OCI-LY1 (cell line): Measurements from ENCODE around the gene PFKL.

Experiments
- CTCF ChIP-seq: fragments of 200-600 bp; sonication (generic), shearing (Covaris generic); IDR thresholded peaks from 2 replicates; pipeline ENCODE4 v1.5.1; 2017; ENCODE audit warnings: mild to moderate bottlenecking, antibody characterized with exemption, low read length, moderate library complexity, mixed read lengths
- EZH2 ChIP-seq: fragments of 200-600 bp; sonication (generic), shearing (Covaris generic); IDR thresholded peaks from 2 replicates; pipeline ENCODE4 v1.8.0; 2017; ENCODE audit warnings: borderline replicate concordance, mixed run types, mild to moderate bottlenecking, antibody characterized with exemption, low read length, moderate library complexity, mixed read lengths

- TF ChIP-seq EZH2, result no peak
- no peak for TF ChIP-seq CTCF
Measured at GRCh38 chr21:44286086-44286715, 13.7 kb upstream of the PFKL start.
